K562 (cell line): Measurements from ENCODE around the gene ING4. TPM values are rescaled to one million over a fixed set of nuclear protein-coding genes. Genes with fewer than 3 reads are reported as not detected.
A peak's percentile ranks its signal among the peaks of the same experiment; 100 is the strongest.

ENCODE experiments used
- ARHGAP35 ChIP-seq: fragments of 450-650 bp; IDR thresholded peaks from 2 replicates; pipeline ENCODE4 v1.6.1; 2018; ENCODE audit not compliant: partially characterized antibody
- ASH1L ChIP-seq: fragments of 450-650 bp; IDR thresholded peaks from 2 replicates; pipeline ENCODE4 v1.6.1; 2018; ENCODE audit warnings: borderline replicate concordance, mild to moderate bottlenecking, low read depth; ENCODE audit not compliant: partially characterized antibody
- BCL6 ChIP-seq: fragments of 250-450 bp; sonication (Bioruptor Pico); IDR thresholded peaks from 2 replicates; pipeline ENCODE4 v1.4.0; 2020
- CREB3L1 ChIP-seq: fragments of 450-650 bp; IDR thresholded peaks from 2 replicates; pipeline ENCODE4 v1.6.1; 2014; ENCODE audit warnings: low read depth, mild to moderate bottlenecking, moderate library complexity, borderline replicate concordance
- DACH1 ChIP-seq: fragments of 450-650 bp; IDR thresholded peaks from 2 replicates; pipeline ENCODE4 v1.6.1; 2018; ENCODE audit not compliant: partially characterized antibody
- HDAC3 ChIP-seq: fragments of 450-650 bp; IDR thresholded peaks from 2 replicates; pipeline ENCODE4 v1.6.1; 2018; ENCODE audit warnings: borderline replicate concordance, mild to moderate bottlenecking, moderate library complexity; ENCODE audit not compliant: partially characterized antibody
- KLF16 ChIP-seq: IDR thresholded peaks from 2 replicates; pipeline ENCODE4 v1.6.1; 2016; ENCODE audit warnings: antibody characterized with exemption
- MNT ChIP-seq, 2 experiments: fragments of 450-650 bp; conservative IDR thresholded peaks; 2 replicates each; pipeline ENCODE4 v1.6.1; 2017; ENCODE audit warnings: mild to moderate bottlenecking in 2 of 2, moderate library complexity in 2 of 2
- MTA3 ChIP-seq: fragments of 450-650 bp; formaldehyde crosslinking; IDR thresholded peaks from 2 replicates; pipeline ENCODE4 v1.6.1; 2017; ENCODE audit warnings: mild to moderate bottlenecking, borderline replicate concordance
- NELFE ChIP-seq: IDR thresholded peaks from 2 replicates; pipeline ENCODE4 v1.6.1; 2011; ENCODE audit warnings: mild to moderate bottlenecking; ENCODE audit not compliant: insufficient read depth, insufficient read length
- NR2C1 ChIP-seq, 2 experiments: fragments of 450-650 bp; IDR thresholded peaks; 2 replicates each; pipeline ENCODE4 v1.6.1; 2017; ENCODE audit warnings: mild to moderate bottlenecking in 2 of 2, antibody characterized with exemption in 1 of 2, inconsistent platforms in 1 of 2, missing compliant biosample characterization in 1 of 2, missing genetic modification characterization in 1 of 2
- RAD21 ChIP-seq, 2 experiments: fragments of 250-450 bp in 1 of 2; fragments of 450-650 bp in 1 of 2; sonication (Bioruptor Pico) in 1 of 2; formaldehyde crosslinking in 1 of 2; IDR thresholded peaks in 1 of 2; conservative IDR thresholded peaks in 1 of 2; 2 replicates each; pipeline versions ENCODE4 v1.4.0 to v1.8.0; 2020 to 2022; ENCODE audit warnings: mild to moderate bottlenecking in 2 of 2, moderate library complexity in 1 of 2
- SRSF9 ChIP-seq: fragments of 200-400 bp; formaldehyde crosslinking; IDR thresholded peaks from 2 replicates; pipeline ENCODE4 v1.6.1; 2017; ENCODE audit warnings: low read depth, low read length, borderline replicate concordance
- XRCC5 ChIP-seq: fragments of 200-400 bp; formaldehyde crosslinking; IDR thresholded peaks from 2 replicates; pipeline ENCODE4 v1.6.1; 2017; ENCODE audit warnings: low read depth, mild to moderate bottlenecking, low read length
- YBX1 ChIP-seq: fragments of 450-650 bp; IDR thresholded peaks from 2 replicates; pipeline ENCODE4 v1.7.1; 2016; ENCODE audit warnings: mild to moderate bottlenecking
- ZFPM2 ChIP-seq: fragments of 250-450 bp; sonication (Bioruptor Pico); IDR thresholded peaks from 2 replicates; pipeline ENCODE4 v1.5.1; 2022; ENCODE audit warnings: mild to moderate bottlenecking
- ZHX1 ChIP-seq: fragments of 150-350 bp; conservative IDR thresholded peaks from 2 replicates; pipeline ENCODE4 v1.6.1; 2014; ENCODE audit warnings: low read length
- polyA plus RNA-seq, 8 experiments: library from polyadenylated mRNA; depleted of rRNA in 4 of 8; stranded (reverse) in 5 of 8; unstranded in 3 of 8; fragments of >200 nt; fragmentation: Nextera tagmentation in 2 of 8; fragmentation: Illumina TruSeq in 1 of 8; extraction: Ambion mirVana in 2 of 8; extraction: Trizol in 1 of 8; gene quantifications; 2 replicates each; pipeline versions ENCODE4 v1.2.1 to v1.2.3, GENCODE V29; 2011 to 2014; ENCODE audit warnings: inconsistent platforms in 1 of 8, missing spikeins in 1 of 8
- total RNA-seq, 7 experiments: library from RNA; depleted of rRNA in 6 of 7; stranded (reverse); fragments of >200 nt in 6 of 7; fragmentation: Illumina TruSeq in 2 of 7; extraction: Trizol in 2 of 7; gene quantifications; 2 replicates each; pipeline versions ENCODE4 v1.2.1 to v1.2.3, GENCODE V29; 2011 to 2021; ENCODE audit warnings: low replicate concordance in 1 of 7
- TF ChIP-seq, protein P1 (sequence below): fragments of 450-650 bp; IDR thresholded peaks from 2 replicates; pipeline ENCODE4 v1.7.0; 2016; ENCODE audit warnings: borderline replicate concordance

The ING4 gene
- total and polyA plus RNA-seq, 9 of the 15 experiments (the other 6 are each of a cell fraction or from before 2014, with no cell fraction given), result 6.6 to 30.2 (median 15.7) TPM

DNA sequence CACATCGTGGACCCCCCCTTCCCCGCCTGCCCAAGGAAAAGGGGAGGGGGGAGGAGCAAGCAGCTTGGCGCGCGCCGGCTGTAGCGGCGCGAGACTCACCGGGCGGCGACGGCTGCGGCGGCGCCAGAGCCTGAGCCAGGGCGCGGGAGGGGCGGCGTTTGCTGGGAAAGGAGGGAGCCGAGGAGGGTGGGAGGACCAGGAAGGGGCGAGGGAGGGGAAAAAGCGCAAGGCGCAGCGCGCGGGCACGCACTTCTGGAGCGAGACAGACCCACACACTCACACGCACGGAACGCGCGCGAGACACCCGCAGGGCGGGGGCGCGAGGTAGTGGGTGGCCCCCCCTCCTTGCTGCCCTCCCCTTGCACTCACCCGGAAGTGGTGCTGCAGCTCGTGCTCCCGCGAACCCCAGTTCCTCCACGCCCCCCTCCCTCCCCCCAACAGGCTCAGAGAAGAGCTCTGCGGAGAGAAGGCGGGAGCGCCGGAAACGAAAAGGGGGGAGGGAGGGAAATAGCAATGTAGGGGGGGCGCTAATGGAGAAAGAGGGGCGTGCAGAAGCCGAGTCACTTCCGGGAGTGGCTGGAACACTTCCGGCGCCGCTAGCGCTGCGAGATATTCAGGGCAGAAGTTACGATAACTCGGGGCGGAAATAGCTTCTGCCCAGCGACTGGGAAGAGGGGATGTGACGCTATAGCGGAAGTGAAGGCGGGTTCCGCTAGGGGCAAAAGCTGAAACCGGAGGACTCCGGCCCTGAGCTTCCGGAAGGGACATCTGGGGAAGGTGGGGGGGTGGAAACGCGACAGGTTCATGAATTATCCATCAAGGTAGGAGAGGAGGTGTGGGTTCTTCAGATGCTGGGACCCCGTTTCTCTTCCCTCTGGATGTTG, 26.3 kb upstream of the ING4 start, which contains the start of gene ZNF384 (continued):
- peak; percentile 85 to 92 for TF ChIP-seq MNT (conservative IDR thresholded peaks at IDR 0.05)
- peak; percentile 86 for TF ChIP-seq ASH1L
- TF ChIP-seq YBX1, result no peak
- TF ChIP-seq BCL6, result no peak
- TF ChIP-seq SRSF9, result no peak
- TF ChIP-seq NR2C1 (IDR thresholded peaks at IDR 0.05), result peak; percentile 98
- peak; percentile 98 for TF ChIP-seq NR2C1 (tag; IDR thresholded peaks at IDR 0.05)
- no peak for TF ChIP-seq DACH1
- no peak for TF ChIP-seq ZFPM2 (CRISPR knock-in tag)
- no peak for TF ChIP-seq MTA3
- TF ChIP-seq ARHGAP35, result no peak
- no peak for TF ChIP-seq ZHX1
- no peak for TF ChIP-seq KLF16
- TF ChIP-seq RAD21 (CRISPR knock-in tag; conservative IDR thresholded peaks at IDR 0.05 in 1 of 2, IDR thresholded peaks at IDR 0.05 in 1 of 2), result no peak
- TF ChIP-seq CREB3L1, result no peak
- no peak for TF ChIP-seq NELFE
- TF ChIP-seq HDAC3, result peak; percentile 54
- no peak for TF ChIP-seq XRCC5
- TF ChIP-seq, protein P1, sequence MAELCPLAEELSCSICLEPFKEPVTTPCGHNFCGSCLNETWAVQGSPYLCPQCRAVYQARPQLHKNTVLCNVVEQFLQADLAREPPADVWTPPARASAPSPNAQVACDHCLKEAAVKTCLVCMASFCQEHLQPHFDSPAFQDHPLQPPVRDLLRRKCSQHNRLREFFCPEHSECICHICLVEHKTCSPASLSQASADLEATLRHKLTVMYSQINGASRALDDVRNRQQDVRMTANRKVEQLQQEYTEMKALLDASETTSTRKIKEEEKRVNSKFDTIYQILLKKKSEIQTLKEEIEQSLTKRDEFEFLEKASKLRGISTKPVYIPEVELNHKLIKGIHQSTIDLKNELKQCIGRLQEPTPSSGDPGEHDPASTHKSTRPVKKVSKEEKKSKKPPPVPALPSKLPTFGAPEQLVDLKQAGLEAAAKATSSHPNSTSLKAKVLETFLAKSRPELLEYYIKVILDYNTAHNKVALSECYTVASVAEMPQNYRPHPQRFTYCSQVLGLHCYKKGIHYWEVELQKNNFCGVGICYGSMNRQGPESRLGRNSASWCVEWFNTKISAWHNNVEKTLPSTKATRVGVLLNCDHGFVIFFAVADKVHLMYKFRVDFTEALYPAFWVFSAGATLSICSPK, result no peak
